ENCODE data around the gene RUNX1. TPM values are rescaled to one million over a fixed set of nuclear protein-coding genes. Genes with fewer than 3 reads are reported as not detected.

Gene RUNX1
- total RNA-seq, 1 donor from 2014 or later, result 23.9 TPM

GRCh38 chr21:34973685-34974084 lies 75.4 kb downstream of the RUNX1 start:
- TF ChIP-seq, protein P1, sequence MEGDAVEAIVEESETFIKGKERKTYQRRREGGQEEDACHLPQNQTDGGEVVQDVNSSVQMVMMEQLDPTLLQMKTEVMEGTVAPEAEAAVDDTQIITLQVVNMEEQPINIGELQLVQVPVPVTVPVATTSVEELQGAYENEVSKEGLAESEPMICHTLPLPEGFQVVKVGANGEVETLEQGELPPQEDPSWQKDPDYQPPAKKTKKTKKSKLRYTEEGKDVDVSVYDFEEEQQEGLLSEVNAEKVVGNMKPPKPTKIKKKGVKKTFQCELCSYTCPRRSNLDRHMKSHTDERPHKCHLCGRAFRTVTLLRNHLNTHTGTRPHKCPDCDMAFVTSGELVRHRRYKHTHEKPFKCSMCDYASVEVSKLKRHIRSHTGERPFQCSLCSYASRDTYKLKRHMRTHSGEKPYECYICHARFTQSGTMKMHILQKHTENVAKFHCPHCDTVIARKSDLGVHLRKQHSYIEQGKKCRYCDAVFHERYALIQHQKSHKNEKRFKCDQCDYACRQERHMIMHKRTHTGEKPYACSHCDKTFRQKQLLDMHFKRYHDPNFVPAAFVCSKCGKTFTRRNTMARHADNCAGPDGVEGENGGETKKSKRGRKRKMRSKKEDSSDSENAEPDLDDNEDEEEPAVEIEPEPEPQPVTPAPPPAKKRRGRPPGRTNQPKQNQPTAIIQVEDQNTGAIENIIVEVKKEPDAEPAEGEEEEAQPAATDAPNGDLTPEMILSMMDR (IDR thresholded peaks at IDR 0.05), result no peak
- Mint-ChIP-seq H3K9me3 (ENCODE audit: unreplicated experiment) (no peaks in the 10 kb centered on the region), H3K27me3 (ENCODE audit: unreplicated experiment) (no peaks in the 10 kb centered on the region), H3K4me1 (ENCODE audit: unreplicated experiment) (peaks cover 6% of the 10 kb centered on the region), H3K27ac (ENCODE audit: unreplicated experiment) (no peak overlapping the region), H3K36me3 (ENCODE audit: unreplicated experiment) (no peaks in the 10 kb centered on the region), H3K4me3 (ENCODE audit: unreplicated experiment) (no peak overlapping the region)
- no peak for DNase-seq (ENCODE audit: extremely low spot score, unreplicated experiment)

- DNase-seq (ENCODE audit: extremely low spot score, unreplicated experiment), result no peak
- H3K4me3 Mint-ChIP-seq (ENCODE audit: unreplicated experiment), result no peak overlapping the region
- H3K27me3 Mint-ChIP-seq (ENCODE audit: unreplicated experiment), result no peaks in the 10 kb centered on the region
- H3K9me3 Mint-ChIP-seq (ENCODE audit: unreplicated experiment), result no peaks in the 10 kb centered on the region
- peaks cover 5% of the 10 kb centered on the region for H3K4me1 Mint-ChIP-seq (ENCODE audit: unreplicated experiment)
- no peaks in the 10 kb centered on the region for H3K36me3 Mint-ChIP-seq (ENCODE audit: unreplicated experiment)
- TF ChIP-seq, protein P1 (IDR thresholded peaks at IDR 0.05), result no peak
- H3K27ac Mint-ChIP-seq (ENCODE audit: unreplicated experiment), result no peak overlapping the region
Measured at GRCh38 chr21:34971656-34972055, 77.4 kb downstream of the RUNX1 start.

DNA sequence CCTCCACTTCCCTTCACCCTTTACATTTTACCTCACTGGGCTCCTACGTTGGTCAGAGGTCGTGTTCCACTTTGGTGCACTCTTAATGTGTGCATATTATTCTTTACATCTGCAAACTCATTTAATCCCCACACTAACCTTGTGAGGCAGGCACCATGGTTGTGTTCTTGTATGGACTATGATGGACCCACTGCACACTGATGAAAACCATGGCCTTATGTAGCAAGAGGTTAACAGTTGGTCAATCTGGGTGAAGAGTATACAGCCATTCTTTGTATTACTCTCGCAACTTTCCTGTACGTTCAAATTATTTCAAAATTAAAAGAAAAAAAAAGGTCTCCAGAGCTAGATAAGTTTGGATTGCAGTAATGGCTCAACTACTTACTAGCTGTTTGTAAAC lies 78.5 kb downstream of the RUNX1 start:
- TF ChIP-seq, protein P1 (IDR thresholded peaks at IDR 0.05), result no peak
- Mint-ChIP-seq H3K27ac (ENCODE audit: unreplicated experiment) (no peak overlapping the region), H3K4me3 (ENCODE audit: unreplicated experiment) (no peak overlapping the region), H3K27me3 (ENCODE audit: unreplicated experiment) (no peaks in the 10 kb centered on the region), H3K4me1 (ENCODE audit: unreplicated experiment) (peaks cover 10% of the 10 kb centered on the region), H3K36me3 (ENCODE audit: unreplicated experiment) (no peaks in the 10 kb centered on the region), H3K9me3 (ENCODE audit: unreplicated experiment) (no peaks in the 10 kb centered on the region)
- DNase-seq (ENCODE audit: extremely low spot score, unreplicated experiment), result no peak

- no peaks in the 10 kb centered on the region for H3K9me3 Mint-ChIP-seq (ENCODE audit: unreplicated experiment)
- DNase-seq (ENCODE audit: extremely low spot score, unreplicated experiment), result no peak
- no peaks in the 10 kb centered on the region for H3K36me3 Mint-ChIP-seq (ENCODE audit: unreplicated experiment)
- no peak overlapping the region for H3K27ac Mint-ChIP-seq (ENCODE audit: unreplicated experiment)
- no peak overlapping the region for H3K4me3 Mint-ChIP-seq (ENCODE audit: unreplicated experiment)
- peaks cover 14% of the 10 kb centered on the region for H3K4me1 Mint-ChIP-seq (ENCODE audit: unreplicated experiment)
- H3K27me3 Mint-ChIP-seq (ENCODE audit: unreplicated experiment), result no peaks in the 10 kb centered on the region
- TF ChIP-seq, protein P1 (IDR thresholded peaks at IDR 0.05), result no peak
Measured at GRCh38 chr21:34970167-34970500, 79.0 kb downstream of the RUNX1 start.

- Mint-ChIP-seq H3K27me3 (ENCODE audit: unreplicated experiment) (no peaks in the 10 kb centered on the region), H3K4me1 (ENCODE audit: unreplicated experiment) (peaks cover 19% of the 10 kb centered on the region), H3K36me3 (ENCODE audit: unreplicated experiment) (no peaks in the 10 kb centered on the region), H3K27ac (ENCODE audit: unreplicated experiment) (no peak overlapping the region), H3K9me3 (ENCODE audit: unreplicated experiment) (no peaks in the 10 kb centered on the region), H3K4me3 (ENCODE audit: unreplicated experiment) (no peak overlapping the region)
- TF ChIP-seq, protein P1 (IDR thresholded peaks at IDR 0.05), result no peak
- DNase-seq (ENCODE audit: extremely low spot score, unreplicated experiment), result no peak
Measured at GRCh38 chr21:34969423-34970166, 79.5 kb downstream of the RUNX1 start.

Measured in osteocyte (in vitro differentiated cells).